Skin of body (tissue), 2 donors: ENCODE measurements around the gene XPNPEP2. TPM values are rescaled to one million over a fixed set of nuclear protein-coding genes. Genes with fewer than 3 reads are reported as not detected.
"Not testable (repeated sequence)": the region's sequence is repeated elsewhere in the genome, so short reads cannot be mapped to it uniquely, and the experiment has no call there.

ENCODE experiments used
- DNase-seq: peaks from one replicate; lab custom pipeline; 2025; lab: John Stamatoyannopoulos, UW
- total RNA-seq: library from RNA; depleted of rRNA; stranded (reverse); fragments of >200 nt; gene quantifications from one replicate; pipeline ENCODE4 v1.2.3, GENCODE V29; 2014

XPNPEP2 gene
- total RNA-seq, 1 donor from 2014 or later: 4.1 TPM

- DNase-seq: no peak
These were observed 19.5 kb upstream of the XPNPEP2 start for GRCh38 chrX:129719268-129719667.

GRCh38 chrX:129719931-129720530 lies 18.7 kb upstream of the XPNPEP2 start:
- DNase-seq: no peak

- DNase-seq: no peak
These were observed 18.0 kb upstream of the XPNPEP2 start for GRCh38 chrX:129720741-129721140.

GRCh38 chrX:129721414-129721813 lies 17.4 kb upstream of the XPNPEP2 start:
- DNase-seq: no peak

- DNase-seq: no peak
These were observed 16.9 kb upstream of the XPNPEP2 start for GRCh38 chrX:129721870-129722269.

- no peak for DNase-seq
These were observed 15.3 kb upstream of the XPNPEP2 start for GRCh38 chrX:129723511-129723910.

- DNase-seq: no peak
These were observed 14.0 kb upstream of the XPNPEP2 start for GRCh38 chrX:129724754-129725153.

GRCh38 chrX:129726307-129727111 lies 12.3 kb upstream of the XPNPEP2 start:
- peak; percentile 41 for DNase-seq

GRCh38 chrX:129728061-129728460 lies 10.7 kb upstream of the XPNPEP2 start:
- no peak for DNase-seq

GRCh38 chrX:129731228-129731627 lies 7.6 kb upstream of the XPNPEP2 start:
- DNase-seq: no peak

GRCh38 chrX:129732857-129733256 lies 5.9 kb upstream of the XPNPEP2 start:
- no peak for DNase-seq

- DNase-seq: no peak
These were observed 5.4 kb upstream of the XPNPEP2 start for GRCh38 chrX:129733335-129733734.

GRCh38 chrX:129736491-129736890 lies 2.3 kb upstream of the XPNPEP2 start:
- DNase-seq: no peak

- no peak for DNase-seq
These were observed 863 bp upstream of the XPNPEP2 start for GRCh38 chrX:129737916-129738315.

- DNase-seq: no peak
These were observed 799 bp downstream of the XPNPEP2 start for GRCh38 chrX:129739578-129739977.

GRCh38 chrX:129741880-129742758 lies 3.3 kb downstream of the XPNPEP2 start:
- no peak for DNase-seq

GRCh38 chrX:129742759-129743152 lies 4.0 kb downstream of the XPNPEP2 start:
- not testable (repeated sequence) for DNase-seq

- no peak for DNase-seq
These were observed 5.0 kb downstream of the XPNPEP2 start for GRCh38 chrX:129743821-129744220.

- no peak for DNase-seq
These were observed 6.1 kb downstream of the XPNPEP2 start for GRCh38 chrX:129744861-129745321.

- DNase-seq: no peak
These were observed 8.0 kb downstream of the XPNPEP2 start for GRCh38 chrX:129746557-129747470.

GRCh38 chrX:129747533-129747932 lies 8.8 kb downstream of the XPNPEP2 start:
- DNase-seq: no peak
